Calu3 (cell line): ENCODE measurements around the gene NT5C. TPM values are rescaled to one million over a fixed set of nuclear protein-coding genes. Genes with fewer than 3 reads are reported as not detected.
A peak's percentile ranks its signal among the peaks of the same experiment; 100 is the strongest.
"Not testable (repeated sequence)": the region's sequence is repeated elsewhere in the genome, so short reads cannot be mapped to it uniquely, and the experiment has no call there.

Experiments
- BruUV-seq: library from RNA; stranded (reverse); fragments of 400-500 nt; replicated peaks from 2 replicates; lab custom pipeline; 2021; lab: Mats Ljungman, UMichigan
- CTCF ChIA-PET: fragments of 300-600 bp; sonication (Branson Sonifier 250); formaldehyde crosslinking; loops from one replicate; lab custom pipeline; 2022; ENCODE audit warnings: antibody characterized with exemption; lab: Charles Lee
- DNase-seq: peaks from one replicate; pipeline ENCODE4 v3.0.0; 2022
- H3K27ac Mint-ChIP-seq: one replicate; pipeline ENCODE4 v1.8.0; 2022; ENCODE audit warnings: mixed read lengths; ENCODE audit not compliant: unreplicated experiment
- H3K27me3 Mint-ChIP-seq: one replicate; pipeline ENCODE4 v1.8.0; 2022; ENCODE audit warnings: mixed read lengths; ENCODE audit not compliant: unreplicated experiment
- H3K36me3 Mint-ChIP-seq: one replicate; pipeline ENCODE4 v1.8.0; 2022; ENCODE audit warnings: mild to moderate bottlenecking, moderate library complexity, mixed read lengths; ENCODE audit not compliant: insufficient read depth, unreplicated experiment
- H3K4me1 Mint-ChIP-seq: one replicate; pipeline ENCODE4 v1.8.0; 2022; ENCODE audit warnings: mild to moderate bottlenecking, low read depth, mixed read lengths; ENCODE audit not compliant: unreplicated experiment
- H3K4me3 Mint-ChIP-seq: one replicate; pipeline ENCODE4 v1.8.0; 2022; ENCODE audit warnings: mild to moderate bottlenecking, low read depth, moderate library complexity, mixed read lengths; ENCODE audit not compliant: unreplicated experiment
- H3K9me3 Mint-ChIP-seq: one replicate; pipeline ENCODE4 v1.8.0; 2022; ENCODE audit warnings: low read depth, mixed read lengths; ENCODE audit not compliant: unreplicated experiment
- CTCF ChIP-seq: fragments of 200-600 bp; IDR thresholded peaks from one replicate; pipeline ENCODE4 v1.8.0; 2022; ENCODE audit warnings: antibody characterized with exemption; ENCODE audit not compliant: unreplicated experiment
- intact Hi-C: fragments of 100-400 bp; cut with micrococcal nuclease; formaldehyde crosslinking; loops from one replicate; pipeline ENCODE4 v1.10.0; 2022; ENCODE audit not compliant: unreplicated experiment
- total RNA-seq: library from RNA; stranded (reverse); gene quantifications from 2 replicates; pipeline ENCODE4 v1.2.3, GENCODE V29; 2022

Gene NT5C
- total RNA-seq, 1 experiment from 2014 or later: 56.6 TPM

GRCh38 chr17:75129576-75129975 is 2.0 kb downstream of the NT5C start:
- TF ChIP-seq CTCF: no peak
- Mint-ChIP-seq H3K4me1 (peaks cover 21% of the 10 kb centered on the region), H3K9me3 (no peaks in the 10 kb centered on the region), H3K27me3 (no peaks in the 10 kb centered on the region), H3K4me3 (peak overlapping the region; percentile 24), H3K36me3 (peaks cover 72% of the 10 kb centered on the region), H3K27ac (no peak overlapping the region)
- CTCF ChIA-PET: interaction anchor here (2.4 kb wide), 1 partner anchor 15 kb away, joined by 21 read pairs; no protein-coding TSS in a partner anchor
- intact Hi-C loops: no loop called here
- BruUV-seq: no TSS peak
- DNase-seq: no peak

- BruUV-seq: no TSS peak
- no peak for DNase-seq
- no peak for TF ChIP-seq CTCF
- intact Hi-C loops: no loop called here
- Mint-ChIP-seq H3K4me1 (peaks cover 27% of the 10 kb centered on the region), H3K27me3 (no peaks in the 10 kb centered on the region), H3K36me3 (peaks cover 71% of the 10 kb centered on the region), H3K27ac (no peak overlapping the region), H3K9me3 (no peaks in the 10 kb centered on the region), H3K4me3 (peak overlapping the region; percentile 24)
- CTCF ChIA-PET: no interaction called here
These were observed 2.6 kb downstream of the NT5C start for GRCh38 chr17:75128694-75129505.

- CTCF ChIA-PET, H3K4me3 Mint-ChIP-seq, intact Hi-C loops, BruUV-seq, H3K9me3 Mint-ChIP-seq, H3K27me3 Mint-ChIP-seq, H3K27ac Mint-ChIP-seq, DNase-seq: not testable (repeated sequence)
- Mint-ChIP-seq H3K4me1 (peaks cover 31% of the 10 kb centered on the region), H3K36me3 (peaks cover 64% of the 10 kb centered on the region)
These were observed 3.6 kb downstream of the NT5C start for GRCh38 chr17:75127936-75128335.

- BruUV-seq: no TSS peak
These were observed 4.6 kb downstream of the NT5C start for GRCh38 chr17:75126954-75127353.

More at GRCh38 chr17:75126954-75127353, 4.6 kb downstream of the NT5C start:
- Mint-ChIP-seq H3K27me3 (no peaks in the 10 kb centered on the region), H3K4me1 (peaks cover 31% of the 10 kb centered on the region), H3K36me3 (peaks cover 55% of the 10 kb centered on the region), H3K4me3 (no peak overlapping the region), H3K9me3 (no peaks in the 10 kb centered on the region), H3K27ac (no peak overlapping the region)
- no peak for DNase-seq
- CTCF ChIA-PET: interaction anchor here (0.6 to 0.7 kb wide), 3 partner anchors 41 to 656 kb away, joined by 3 to 5 read pairs (median 4); no protein-coding TSS in a partner anchor
- no peak for TF ChIP-seq CTCF
- intact Hi-C loops: no loop called here
